NOMO-1 (cell line): ENCODE results near the gene NBPF26.
"Not testable (repeated sequence)": the region's sequence is repeated elsewhere in the genome, so short reads cannot be mapped to it uniquely, and the experiment has no call there.

Experiments
- DNase-seq, 2 experiments: peaks; one replicate each; lab custom pipeline; 2025; ENCODE audit not compliant: unreplicated experiment in 2 of 2; lab: John Stamatoyannopoulos, UW

The NBPF26 gene

GRCh38 chr1:120723715-120724402 lies at the start of gene NBPF26:
TSS of gene NBPF26 (plus strand) at chr1:120723945.
- DNase-seq, result peak in 1 of 2 experiments; percentile 18

DNA sequence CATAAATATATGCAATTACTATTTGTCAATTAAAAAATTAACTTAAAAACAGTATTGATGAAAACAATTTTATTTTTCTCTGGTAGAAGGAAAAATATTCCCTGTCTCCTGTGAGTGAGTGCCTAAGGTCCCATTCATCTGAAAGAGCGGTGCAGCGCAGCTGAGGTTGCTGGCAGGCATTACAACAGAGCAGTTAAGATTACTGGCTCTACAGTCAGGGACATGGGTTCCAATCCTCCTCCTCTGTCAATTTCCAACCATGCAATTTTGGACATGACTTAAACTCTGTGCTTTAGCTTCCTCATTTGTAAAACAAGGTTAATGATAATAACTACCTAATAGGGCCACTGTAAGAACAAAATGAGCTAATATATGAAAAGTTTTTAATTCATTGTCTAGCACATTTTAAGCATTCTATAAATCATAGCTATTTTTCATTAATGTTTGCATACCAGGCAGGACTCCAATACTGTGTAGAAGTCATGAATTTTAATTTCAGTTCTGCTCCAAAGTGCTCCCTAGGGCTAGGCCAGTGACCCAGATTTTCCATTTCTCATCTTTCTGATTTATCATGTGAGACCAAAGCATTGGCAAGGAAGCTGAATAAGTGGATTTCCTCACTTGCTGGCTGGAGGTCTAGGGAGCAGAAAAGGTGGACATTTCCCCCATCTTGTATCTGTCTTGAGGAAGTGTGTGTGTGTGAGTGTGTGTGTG lies 43.5 kb upstream of the NBPF26 start:
- not testable (repeated sequence) for DNase-seq

DNA sequence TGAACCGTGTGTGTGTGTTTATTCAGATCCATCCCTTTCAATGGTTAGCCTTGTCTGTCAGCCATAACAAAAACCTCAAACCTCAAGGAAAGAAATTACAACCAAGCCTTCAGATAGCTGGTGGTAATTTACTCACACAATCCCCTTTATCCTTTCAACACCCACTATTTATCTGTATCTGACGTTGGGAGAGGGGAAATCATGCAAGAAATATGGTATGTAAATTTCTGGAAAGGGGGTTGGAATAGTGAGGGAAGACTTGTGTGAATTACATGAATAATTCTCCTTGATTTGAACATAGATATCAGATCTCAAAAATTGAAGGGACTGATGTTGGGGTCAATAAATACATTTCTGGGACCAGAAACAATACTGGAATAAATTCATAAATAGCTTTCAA lies 42.8 kb upstream of the NBPF26 start:
- not testable (repeated sequence) for DNase-seq

- DNase-seq, result not testable (repeated sequence)
Observed at GRCh38 chr1:120684397-120684796, 39.3 kb upstream of the NBPF26 start.

GRCh38 chr1:120685622-120686021 lies 38.1 kb upstream of the NBPF26 start:
- DNase-seq, result not testable (repeated sequence)

DNA sequence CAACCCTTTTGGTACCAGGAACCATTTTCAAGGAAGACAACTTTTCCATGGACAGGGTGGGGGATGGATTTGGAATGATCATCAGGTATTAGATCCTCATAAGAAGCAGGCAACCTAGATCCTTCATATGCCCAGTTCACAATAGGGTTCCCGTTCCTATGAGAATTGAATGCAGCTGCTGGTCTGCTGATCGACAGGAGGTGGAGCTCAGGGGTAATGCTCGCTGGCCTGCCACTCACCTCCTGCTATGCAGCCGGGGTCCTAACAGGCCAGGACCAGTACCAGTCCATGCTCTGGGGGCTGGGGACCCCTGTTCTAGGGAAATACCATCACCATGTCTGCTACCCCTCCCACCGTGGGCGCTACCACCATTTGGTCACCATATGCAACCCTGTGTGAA lies 36.5 kb upstream of the NBPF26 start:
- not testable (repeated sequence) for DNase-seq

GRCh38 chr1:120700807-120701562 lies 22.8 kb upstream of the NBPF26 start:
- DNase-seq, result not testable (repeated sequence)

DNA sequence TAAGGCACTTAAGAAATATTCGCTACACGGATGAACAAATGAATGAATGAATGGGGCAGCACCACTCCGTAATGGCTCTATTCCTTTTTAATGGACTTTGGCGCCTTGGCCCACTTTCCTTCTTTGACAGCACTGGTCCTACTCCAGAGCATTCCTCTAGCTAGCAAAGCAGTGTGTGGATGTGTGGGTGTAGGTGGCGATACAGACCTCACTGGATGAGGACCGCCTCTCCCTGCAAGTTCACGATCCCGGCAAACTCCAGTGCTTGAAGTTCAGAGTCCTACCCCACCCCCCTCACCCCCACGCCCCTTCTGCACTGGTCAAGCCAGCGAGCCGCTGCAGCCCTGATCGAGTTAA lies 409 bp upstream of the NBPF26 start:
- DNase-seq, result not testable (repeated sequence)

- DNase-seq, result not testable (repeated sequence)
Observed at GRCh38 chr1:120724507-120724906, 762 bp downstream of the NBPF26 start.

- DNase-seq, result not testable (repeated sequence)
Observed at GRCh38 chr1:120728811-120729210, 5.1 kb downstream of the NBPF26 start.

- DNase-seq, result not testable (repeated sequence)
Observed at GRCh38 chr1:120769090-120769489, 45.3 kb downstream of the NBPF26 start.

GRCh38 chr1:120805452-120805851 lies 81.7 kb downstream of the NBPF26 start:
- DNase-seq, result not testable (repeated sequence)

DNA sequence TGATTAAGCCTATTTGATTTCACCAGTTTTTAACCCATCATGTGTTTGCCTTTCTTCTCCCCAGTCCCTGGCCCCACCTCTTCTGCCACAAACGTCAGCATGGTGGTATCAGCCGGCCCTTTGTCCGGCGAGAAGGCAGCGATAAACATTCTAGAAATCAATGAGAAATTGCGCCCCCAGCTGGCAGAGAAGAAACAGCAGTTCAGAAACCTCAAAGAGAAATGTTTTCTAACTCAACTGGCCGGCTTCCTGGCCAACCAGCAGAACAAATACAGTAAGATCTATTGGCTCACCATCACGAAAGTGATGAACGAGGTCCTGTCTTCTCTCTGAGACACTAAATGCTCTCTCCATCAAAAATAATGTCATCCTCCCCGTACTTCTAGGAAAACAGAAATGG lies 88.1 kb downstream of the NBPF26 start:
- not testable (repeated sequence) for DNase-seq

DNA sequence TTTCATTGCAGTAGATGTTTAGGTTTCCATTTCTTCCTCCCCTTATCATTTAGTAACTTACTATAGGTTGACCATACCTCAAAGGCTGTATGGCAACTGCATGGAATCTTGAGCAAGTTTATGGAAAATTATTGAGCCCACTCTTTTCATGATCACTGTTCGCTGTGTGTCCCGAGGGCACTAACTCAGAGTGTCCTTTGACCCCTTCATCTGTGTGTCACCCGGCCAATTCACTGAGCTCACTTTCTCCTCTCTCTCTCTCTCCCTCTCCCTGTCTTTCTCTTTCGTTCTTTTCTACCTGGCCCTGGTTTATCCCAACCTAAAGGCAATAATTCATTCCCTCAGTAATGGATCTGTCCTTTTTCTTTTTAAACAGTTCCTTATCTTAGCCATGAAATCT lies 101.3 kb downstream of the NBPF26 start:
- DNase-seq, result not testable (repeated sequence)

- not testable (repeated sequence) for DNase-seq
Observed at GRCh38 chr1:120826623-120827022, 102.9 kb downstream of the NBPF26 start.

- peak in 1 of 2 experiments; percentile 22 for DNase-seq
Observed at GRCh38 chr1:120844186-120844944, 120.6 kb downstream of the NBPF26 start.

GRCh38 chr1:120844945-120845330 lies 121.2 kb downstream of the NBPF26 start:
- DNase-seq, result not testable (repeated sequence)

DNA sequence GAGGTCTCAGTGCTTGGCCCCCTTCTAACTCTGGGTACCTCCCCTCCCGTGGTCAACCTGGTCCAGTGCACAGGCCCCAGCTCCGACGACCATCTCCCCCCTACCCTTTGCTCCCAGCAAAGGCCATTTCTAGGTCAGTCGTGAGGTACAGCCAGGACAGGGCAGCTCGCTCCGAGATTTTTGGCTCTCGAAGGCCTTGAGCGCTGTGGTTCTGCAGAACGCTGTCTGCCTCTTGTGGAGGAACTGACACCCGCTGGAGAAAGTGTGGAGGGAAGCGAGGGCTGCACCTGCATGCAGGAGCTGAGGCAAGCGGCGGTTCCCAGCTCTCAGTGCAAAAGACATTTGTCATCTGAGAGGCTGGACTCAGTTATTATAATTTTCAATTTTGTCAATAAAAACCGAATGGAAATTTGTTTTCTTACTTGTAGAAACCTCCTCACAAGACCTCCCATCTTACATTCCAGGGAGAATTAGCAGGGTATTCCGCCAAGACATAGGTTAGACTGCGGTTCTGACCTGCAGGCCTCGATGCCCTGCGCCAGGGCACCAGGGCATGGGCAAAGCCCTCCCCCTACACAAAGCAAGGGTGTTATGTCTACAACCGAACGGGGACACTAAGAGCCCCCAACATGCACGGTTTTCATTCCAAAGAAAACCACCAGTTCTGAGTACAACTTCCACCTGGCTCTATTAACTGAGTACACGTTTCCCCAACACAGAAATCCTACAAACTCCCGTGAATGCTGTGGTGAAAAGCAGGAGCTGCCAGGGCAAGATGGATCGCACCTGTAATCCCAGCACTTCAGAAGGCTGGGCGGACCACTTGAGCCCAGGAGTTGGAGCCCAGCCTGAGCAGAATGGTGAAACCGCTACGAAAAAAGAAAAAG lies 125.9 kb downstream of the NBPF26 start:
- not testable (repeated sequence) for DNase-seq

DNA sequence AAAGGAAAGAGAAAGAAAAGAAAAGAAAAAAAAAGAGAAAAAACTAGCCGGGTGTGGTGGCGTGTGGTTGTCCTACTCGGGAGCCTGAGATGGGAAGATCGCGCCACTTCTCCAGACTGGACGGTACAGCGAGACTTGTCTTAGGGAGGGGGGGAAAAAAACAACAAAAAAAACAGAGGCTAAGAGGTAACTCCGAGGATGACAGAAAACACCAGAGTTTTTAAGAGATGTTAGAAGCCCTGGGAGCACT lies 126.5 kb downstream of the NBPF26 start:
- not testable (repeated sequence) for DNase-seq
